ENCODE data around the gene MDC1.
A peak's percentile ranks its signal among the peaks of the same experiment; 100 is the strongest.

MDC1 gene

GRCh38 chr6:30747300-30747687, 30.2 kb upstream of the MDC1 start:
- DNase-seq (ENCODE audit: low spot score) = no peak

DNA sequence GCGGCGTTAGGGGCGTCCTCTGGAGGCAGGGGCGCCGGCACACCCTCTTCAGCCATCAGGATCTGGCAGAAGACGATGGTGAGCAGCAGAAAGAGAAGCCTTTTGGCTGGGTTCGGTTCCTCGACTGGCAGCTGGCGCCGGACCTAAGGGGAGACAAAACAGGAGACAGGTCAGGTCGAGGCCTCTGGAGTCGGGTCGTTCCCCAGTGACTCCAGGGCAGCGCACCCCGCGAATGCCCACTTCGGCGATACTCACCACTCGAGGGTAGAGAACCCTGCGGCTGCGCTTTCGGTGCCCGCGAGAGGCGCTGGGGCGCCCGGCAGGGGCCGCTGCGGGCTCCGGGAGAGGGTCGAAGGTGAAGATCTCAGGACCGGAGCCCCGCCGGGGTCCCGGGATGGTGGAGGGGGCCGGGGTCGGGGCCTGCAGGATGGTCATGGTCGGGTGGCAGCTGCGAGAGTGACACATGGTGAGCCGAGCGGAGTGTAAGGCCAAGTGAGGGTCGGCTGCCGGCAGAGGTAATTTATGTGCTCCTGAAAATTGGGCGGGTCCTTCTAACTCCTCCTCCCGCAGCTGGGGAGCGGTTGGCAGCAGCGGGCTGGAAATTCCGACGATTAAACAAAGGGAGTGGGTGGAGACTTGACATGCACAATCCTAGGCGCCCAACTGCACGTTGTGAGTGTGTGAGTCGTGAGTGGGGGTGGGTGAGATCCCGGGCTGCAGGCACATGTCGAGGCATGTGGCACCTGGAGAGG, 27.1 kb upstream of the MDC1 start, which contains the start of gene IER3:
IER3 (minus strand) TSS at position 494 of the 752 bp plus-strand sequence; CDS start at position 465, 29 bp downstream.
- peak; percentile 84 for DNase-seq (ENCODE audit: low spot score)

DNA sequence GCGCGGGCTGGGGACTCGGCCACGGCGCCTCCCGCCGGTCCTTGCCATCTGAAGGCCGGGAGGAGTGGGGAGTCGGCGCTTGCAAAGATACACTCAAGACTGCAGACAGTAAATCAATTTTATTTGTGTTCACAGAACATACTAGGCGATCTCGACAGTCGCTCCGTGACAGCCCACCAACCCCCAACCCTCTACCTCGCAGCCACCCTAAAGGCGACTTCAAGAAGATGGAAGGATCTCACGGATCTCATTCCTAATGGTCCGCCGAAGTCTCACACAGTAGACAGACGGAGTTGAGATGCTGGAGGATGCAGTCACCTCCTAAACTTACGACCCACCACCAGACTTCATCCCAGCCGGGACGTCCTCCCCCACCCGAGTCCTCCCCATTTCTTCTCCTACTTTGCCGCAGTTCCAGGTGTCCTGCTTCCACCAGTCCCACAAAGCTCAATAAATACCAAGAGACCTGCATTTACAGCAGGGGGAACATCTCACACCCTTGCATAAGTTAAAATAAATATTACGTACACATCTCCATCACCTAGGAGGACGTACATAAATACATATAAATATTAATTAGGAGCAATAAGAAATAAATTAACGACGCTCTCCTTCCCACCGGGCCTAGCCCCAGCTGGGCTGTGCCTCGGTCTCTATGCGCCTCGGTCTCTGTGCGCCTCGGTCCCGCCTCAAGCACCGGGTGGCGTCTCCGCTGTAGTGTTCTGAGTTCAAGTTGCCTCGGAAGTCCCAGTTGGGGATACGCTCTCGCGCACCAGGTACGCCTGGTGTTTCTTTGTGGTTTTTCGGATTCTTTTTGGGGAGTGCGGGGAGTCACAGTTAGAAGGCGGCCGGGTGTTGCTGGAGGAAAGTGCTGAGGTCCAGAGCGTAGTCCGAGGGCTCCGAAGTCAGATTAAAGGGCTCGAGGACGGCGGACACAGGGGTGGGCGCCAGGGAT, 26.3 kb upstream of the MDC1 start:
- peak; percentile 31 for DNase-seq (ENCODE audit: low spot score)

- DNase-seq (ENCODE audit: low spot score) = peak; percentile 96
These were observed 25.4 kb upstream of the MDC1 start, which contains the start of gene FLOT1 for GRCh38 chr6:30742316-30743098. TSS of gene FLOT1 (minus strand) at chr6:30742687. CDS start at chr6:30742189, 498 bp downstream.

DNA sequence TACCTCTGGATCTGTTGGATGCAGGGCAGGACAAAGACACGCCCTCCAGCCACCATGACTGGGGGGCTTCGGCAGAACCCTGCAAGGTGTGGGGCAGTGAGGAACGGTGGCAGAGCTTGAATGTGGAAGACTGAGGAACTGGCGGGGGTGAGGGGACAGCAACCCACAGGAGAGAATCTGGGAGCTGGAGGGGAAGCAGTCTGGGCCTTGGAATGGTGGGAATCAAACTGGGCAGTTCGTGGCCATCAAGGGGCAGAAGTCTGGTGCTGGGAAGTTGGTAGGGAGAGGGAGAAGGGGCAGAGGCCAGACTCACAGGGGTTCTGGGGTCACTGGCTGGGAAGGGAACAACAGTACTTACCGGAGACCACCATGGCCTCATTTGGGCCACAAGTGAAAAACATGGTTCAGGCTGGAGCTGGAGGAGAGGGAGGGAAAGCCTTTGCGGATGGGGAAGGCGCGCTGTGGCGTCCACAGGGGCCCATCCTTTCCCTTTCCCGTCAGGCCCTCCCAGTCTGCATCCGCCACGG, 24.8 kb upstream of the MDC1 start:
- DNase-seq (ENCODE audit: low spot score) = peak; percentile 78

DNA sequence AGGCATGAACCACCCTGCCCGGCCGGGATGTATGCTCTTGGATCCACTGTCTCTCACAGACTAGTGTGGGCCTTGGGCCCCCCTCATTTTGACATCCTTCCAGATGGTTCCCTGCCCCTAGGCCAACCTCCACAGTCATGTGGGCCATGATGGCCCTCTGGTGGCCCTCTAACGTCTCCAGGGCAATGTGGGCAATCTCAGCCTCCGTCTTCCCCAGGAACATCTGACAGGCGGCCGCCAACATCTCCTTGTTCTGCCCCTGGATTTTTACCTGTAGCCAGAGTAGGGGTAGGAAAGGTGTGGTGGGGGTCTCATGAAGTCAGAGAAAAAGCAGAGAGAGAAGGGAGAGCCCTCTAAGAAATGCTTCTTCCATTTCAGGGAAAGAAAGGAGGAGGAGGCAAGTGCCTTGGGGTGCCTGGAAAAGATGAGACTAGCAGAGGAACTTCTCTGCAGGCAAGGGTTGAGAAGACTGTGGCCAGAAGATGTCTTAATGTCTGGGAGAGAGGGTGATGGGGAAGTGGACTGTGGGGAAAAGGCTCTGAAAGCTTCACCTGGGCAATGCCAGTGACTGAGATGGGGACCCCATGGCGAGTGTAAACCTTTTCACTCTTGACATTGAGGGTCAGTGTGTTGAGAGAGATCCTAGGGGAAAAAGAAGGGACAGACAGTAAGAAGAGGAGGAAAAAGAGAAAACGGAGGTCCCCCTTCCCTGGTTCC, 24.1 kb upstream of the MDC1 start:
- DNase-seq (ENCODE audit: low spot score) = no peak

GRCh38 chr6:30740540-30740870, 23.4 kb upstream of the MDC1 start:
- DNase-seq (ENCODE audit: low spot score) = no peak

DNA sequence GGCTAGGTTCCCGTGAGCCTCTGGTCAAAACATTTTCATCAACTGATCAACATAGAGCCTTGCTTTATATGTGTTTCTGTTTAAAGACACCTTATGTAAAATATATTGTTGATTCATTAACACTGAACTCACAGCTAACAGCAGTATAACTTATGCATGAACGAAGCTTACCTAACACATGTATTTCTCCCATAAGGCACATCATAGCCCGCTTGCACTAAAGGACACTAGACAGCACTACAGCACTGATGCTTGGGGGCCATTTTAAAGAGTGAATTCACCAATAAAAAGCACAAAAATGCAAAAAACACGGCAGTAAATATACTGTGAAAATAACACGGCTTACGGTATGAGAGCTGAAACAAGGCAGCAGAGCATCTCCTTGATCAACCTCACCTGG, 21.5 kb upstream of the MDC1 start:
- no peak for DNase-seq (ENCODE audit: low spot score)

DNA sequence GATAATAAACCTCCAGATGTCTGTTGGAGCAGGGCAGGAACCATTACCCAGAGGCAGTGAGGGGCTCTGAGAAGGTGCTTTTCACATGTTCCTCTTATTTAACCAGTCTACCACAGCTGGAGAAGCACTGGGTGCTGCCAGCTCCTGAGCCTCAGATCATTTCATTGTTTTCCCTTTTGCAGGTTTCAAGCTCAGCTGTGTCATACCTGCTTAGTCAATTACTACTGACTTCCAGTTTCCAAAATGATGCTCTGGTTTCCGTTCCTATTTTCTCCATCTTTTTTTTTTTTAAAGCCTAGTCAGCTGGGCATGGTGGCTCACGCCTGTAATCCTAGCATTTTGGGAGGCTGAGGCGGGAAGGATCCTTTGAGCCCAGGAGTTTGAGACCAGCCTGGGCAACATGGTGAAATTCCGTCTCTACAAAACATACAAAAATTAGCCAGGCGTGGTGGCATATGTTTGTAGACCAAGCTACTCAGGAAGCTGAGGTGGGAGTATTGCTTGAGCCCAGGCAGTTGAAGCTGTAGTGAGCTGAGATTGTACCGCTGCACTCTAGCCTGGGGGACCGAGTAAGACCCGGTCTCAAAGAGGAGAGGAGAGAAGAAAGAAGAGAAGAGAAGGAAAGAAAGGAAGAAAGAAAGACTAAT, 18.7 kb upstream of the MDC1 start:
- no peak for DNase-seq (ENCODE audit: low spot score)

- DNase-seq (ENCODE audit: low spot score) = no peak
These were observed 15.3 kb upstream of the MDC1 start for GRCh38 chr6:30732237-30732943.

DNA sequence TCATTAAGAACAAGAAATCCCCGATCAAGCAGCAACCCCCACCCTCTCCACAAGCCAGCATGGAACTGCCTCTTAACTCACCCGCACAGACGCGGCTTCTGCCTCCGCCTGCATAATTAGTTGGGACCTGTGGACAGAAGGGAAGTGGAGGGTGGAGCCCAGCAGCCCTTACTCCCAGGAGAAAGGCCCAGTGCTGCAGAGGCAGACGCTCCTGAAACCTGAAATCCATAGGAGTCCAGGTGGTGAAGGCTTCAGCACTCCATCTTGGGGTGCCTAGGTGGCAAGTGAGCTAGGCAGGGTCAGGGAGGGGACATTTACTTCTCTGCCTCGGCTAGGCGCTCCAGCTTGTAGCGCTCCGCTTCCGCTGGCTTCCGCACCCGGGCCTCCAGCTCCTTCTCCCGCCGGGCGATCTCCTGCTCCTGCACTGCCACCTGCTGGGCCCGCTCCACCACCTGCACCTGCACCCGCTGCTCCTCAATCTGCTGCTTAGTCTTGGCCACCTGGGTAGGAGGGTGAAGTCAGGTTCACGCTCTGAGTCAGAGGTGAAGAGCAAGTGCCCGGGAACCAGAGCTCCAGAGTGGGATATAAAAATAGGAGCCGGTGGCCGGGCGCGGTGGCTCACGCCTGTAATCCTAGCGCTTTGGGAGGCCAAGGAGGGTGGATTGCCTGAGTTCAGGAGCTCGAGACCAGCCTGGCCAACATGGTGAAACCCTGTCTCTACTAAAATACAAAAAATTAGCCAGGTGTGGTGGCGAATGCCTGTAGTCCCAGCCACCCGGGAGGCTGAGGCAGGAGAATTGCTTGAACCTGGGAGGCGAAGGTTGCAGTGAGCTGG, 13.7 kb upstream of the MDC1 start:
- no peak for DNase-seq (ENCODE audit: low spot score)

DNA sequence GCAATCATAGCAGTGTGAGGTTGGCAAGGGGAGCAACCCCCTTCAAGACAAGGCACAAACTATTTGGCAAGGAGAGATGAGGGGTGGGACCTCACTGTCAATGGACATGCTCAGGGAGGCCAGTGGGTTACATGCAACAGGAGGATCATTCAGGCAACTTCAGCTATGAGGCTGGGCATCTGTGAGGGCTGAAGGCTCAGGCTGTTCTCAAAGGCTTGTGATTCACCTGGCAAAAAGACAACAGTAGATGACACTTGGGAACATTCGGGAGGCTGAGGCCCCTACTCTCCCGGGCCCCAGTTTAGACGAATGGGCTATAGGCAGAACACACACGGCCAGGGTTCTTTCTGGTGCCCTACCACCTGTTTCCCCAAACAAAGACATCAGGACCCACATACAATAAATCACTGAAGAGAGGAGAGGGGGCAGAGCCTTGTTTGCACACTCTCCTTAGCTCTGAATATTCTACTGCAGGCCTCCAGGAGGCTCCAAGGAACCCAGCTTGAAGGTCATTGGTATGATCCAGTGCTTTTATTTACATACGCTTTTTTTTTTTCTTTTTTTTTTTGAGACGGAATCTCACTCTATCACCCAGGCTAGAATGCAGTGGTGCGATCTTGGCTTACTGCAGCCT, 11.0 kb upstream of the MDC1 start:
- DNase-seq (ENCODE audit: low spot score) = peak; percentile 40

DNA sequence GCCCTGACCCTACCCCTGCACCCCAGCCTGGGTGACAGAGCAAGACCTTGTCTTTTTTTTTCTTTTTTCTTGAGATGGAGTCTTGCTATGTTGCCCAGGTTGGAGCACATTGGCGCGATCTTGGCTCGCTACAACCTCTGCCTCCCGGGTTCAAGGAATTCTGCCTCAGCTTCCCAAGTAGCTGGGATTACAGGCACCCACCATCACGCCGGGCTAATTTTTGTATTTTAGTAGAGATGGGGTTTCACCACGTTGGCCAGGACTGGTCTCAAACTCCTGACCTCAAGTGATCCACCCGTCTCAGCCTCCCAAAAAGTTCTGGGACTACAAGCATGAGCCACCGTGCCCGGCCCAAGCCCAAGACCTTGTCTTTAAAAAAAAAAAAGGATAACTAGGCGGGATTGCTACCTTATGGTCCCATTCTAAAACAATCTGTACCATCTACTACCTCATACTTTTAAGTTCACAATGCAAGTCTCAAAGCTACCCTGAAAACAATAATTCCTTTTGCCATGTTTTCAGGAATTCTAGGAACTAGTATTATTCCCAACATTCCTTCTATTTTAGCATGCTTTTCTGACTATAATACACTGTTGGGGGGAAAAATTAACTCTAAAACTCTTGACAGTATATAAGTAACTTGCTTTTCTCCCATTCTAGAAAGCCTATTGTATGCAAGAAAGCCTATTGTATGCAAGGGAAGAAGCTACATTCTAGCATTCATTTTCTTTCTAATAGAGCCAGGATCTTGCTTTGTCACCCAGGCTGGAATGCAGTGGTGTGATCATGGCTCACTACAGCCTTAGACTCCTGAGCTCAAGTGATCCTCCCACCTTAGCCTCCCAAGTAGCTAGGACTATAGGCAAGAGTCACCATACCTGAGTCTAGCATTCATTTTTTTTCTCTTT, 9.7 kb upstream of the MDC1 start:
- no peak for DNase-seq (ENCODE audit: low spot score)

DNA sequence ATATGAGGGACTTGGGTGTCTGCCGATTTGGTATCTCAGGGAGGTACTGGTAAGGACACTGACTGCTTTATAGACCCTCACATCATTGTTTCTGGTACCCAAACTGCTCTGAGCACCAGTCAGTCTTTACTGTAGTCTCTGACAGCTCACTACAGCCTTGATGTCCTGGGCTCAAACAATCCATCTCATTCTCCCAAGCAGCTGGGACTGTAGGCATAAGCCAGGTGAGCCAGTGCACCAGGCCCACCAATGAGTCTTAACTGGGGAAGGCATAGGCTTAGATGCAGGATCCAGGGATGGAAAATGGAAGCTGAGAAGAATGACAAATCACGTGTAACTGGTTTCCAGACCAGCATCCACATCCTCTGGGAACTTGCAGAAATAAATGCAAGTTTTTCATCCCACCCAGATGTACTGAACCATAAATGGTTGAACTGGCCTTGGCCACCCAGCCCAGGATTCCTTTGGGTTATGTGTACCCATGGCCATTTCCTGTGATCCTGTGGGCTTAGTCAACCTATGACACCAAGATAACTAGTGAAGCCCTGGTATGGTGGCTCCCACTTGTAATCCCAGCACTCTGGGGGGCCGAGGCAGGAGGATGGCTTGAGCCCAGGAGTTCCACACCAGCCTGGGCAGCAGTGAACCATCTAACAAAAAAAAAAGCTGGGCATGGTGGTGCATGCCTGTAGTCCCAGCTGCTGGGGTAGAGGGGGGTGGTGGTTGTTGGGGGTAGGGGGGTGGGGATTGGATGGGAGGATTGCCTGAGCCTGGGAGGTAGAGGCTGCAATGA, 8.8 kb upstream of the MDC1 start:
- DNase-seq (ENCODE audit: low spot score) = peak; percentile 21

GRCh38 chr6:30724906-30725667, 8.0 kb upstream of the MDC1 start:
- DNase-seq (ENCODE audit: low spot score) = no peak

Data from GM03348 (cell line).